Esophagus squamous epithelium (tissue), 4 donors: ENCODE measurements around the gene BRMS1.
"Not testable (repeated sequence)": the region's sequence is repeated elsewhere in the genome, so short reads cannot be mapped to it uniquely, and the experiment has no call there.

Experiments
- CTCF ChIP-seq, 6 experiments: fragments of 450-650 bp in 4 of 6; fragments of 200-600 bp in 2 of 6; sonication (generic) in 2 of 6; IDR thresholded peaks; one replicate each; pipeline ENCODE4 v1.5.1; 2016 to 2019; ENCODE audit warnings: antibody characterized with exemption in 6 of 6, mild to moderate bottlenecking in 4 of 6, moderate library complexity in 4 of 6
- POLR2A ChIP-seq, 4 donors: fragments of 450-650 bp; IDR thresholded peaks; one replicate each; pipeline ENCODE4 v1.6.1; 2017; ENCODE audit warnings: antibody characterized with exemption in 4 of 4, mild to moderate bottlenecking in 4 of 4, moderate library complexity in 3 of 4

- not testable (repeated sequence) for TF ChIP-seq CTCF, POLR2A (IDR thresholded peaks at IDR 0.05)
These were observed 5.8 kb upstream of the BRMS1 start for GRCh38 chr11:66350560-66351235.
